ENCODE data around the gene ELOA2.
"Not testable (repeated sequence)": the region's sequence is repeated elsewhere in the genome, so short reads cannot be mapped to it uniquely, and the experiment has no call there.

ELOA2 gene

DNA sequence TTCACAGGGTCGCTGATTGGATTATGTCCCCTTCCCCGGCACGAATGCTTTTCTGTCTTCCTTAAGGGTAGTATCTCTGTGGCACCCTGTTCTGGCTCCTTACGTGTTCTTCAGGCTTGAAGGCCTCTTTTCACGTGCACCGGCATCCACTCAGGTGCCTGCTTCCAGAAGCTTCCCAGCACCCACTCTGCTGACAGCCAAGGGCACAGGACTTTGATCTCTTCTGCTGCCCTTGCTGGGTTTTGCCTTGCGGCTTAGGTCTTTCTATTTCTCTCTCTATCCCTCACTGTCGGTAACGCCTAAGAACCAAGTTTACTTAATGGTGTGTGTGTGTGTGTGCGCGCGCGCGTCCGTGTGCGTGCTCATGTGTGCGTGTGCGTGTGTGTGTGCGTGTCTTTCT is 14.7 kb downstream of the ELOA2 start:
- DNase-seq (ENCODE audit: low read depth): not testable (repeated sequence)

DNA sequence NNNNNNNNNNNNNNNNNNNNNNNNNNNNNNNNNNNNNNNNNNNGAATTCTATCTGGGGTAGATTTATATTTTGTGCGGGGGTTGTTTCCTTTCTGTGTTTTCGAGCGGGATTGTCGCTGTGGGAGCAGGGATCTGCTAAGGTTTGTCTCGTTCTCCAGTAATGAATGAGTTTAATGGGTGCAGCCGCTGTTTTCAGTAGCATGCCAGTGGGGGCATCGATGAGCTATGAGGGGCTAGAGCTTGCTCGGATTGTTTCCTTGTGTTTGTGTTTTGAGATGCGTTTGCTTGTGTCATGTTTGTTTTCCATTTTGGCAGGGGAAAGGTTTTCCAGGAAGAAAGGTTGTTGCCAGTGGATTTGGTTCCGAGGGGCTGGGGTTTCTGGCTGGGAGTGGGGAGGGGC is 15.6 kb downstream of the ELOA2 start:
- not testable (repeated sequence) for DNase-seq (ENCODE audit: low read depth)

All from activated T-cell treated with anti-CD3 and anti-CD28 coated beads for 24 hours (primary cell).